ENCODE measurements around the gene ASPHD2. TPM values are rescaled to one million over a fixed set of nuclear protein-coding genes. Genes with fewer than 3 reads are reported as not detected.

The ASPHD2 gene
- total RNA-seq, 4 donors from 2014 or later, result 0.49 to 1.7 (median 0.88) TPM; not detected in 1

- TF ChIP-seq, protein P1, sequence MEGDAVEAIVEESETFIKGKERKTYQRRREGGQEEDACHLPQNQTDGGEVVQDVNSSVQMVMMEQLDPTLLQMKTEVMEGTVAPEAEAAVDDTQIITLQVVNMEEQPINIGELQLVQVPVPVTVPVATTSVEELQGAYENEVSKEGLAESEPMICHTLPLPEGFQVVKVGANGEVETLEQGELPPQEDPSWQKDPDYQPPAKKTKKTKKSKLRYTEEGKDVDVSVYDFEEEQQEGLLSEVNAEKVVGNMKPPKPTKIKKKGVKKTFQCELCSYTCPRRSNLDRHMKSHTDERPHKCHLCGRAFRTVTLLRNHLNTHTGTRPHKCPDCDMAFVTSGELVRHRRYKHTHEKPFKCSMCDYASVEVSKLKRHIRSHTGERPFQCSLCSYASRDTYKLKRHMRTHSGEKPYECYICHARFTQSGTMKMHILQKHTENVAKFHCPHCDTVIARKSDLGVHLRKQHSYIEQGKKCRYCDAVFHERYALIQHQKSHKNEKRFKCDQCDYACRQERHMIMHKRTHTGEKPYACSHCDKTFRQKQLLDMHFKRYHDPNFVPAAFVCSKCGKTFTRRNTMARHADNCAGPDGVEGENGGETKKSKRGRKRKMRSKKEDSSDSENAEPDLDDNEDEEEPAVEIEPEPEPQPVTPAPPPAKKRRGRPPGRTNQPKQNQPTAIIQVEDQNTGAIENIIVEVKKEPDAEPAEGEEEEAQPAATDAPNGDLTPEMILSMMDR (IDR thresholded peaks at IDR 0.05; ENCODE audit: low read depth), result no peak
Observed at GRCh38 chr22:26443901-26444690, 15.0 kb downstream of the ASPHD2 start.

DNA sequence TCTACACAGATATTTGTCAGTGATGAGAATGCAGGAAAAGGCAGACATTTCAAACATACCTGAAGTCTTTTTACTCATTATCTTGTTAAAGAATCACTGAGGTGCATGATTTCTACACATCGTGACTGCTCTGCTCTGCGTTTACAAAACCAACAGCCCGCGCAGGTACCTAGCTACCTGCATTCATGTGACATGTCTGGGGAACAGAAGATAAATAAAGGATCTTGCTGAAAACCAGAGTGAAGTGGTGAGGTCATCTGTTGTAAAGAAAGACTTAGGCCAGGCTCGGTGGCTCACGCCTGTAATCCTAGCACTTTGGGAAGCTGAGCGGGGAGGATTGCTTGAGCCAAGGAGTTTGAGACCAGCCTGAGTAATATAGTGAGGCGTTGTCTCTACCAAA lies 15.7 kb downstream of the ASPHD2 start:
- TF ChIP-seq, protein P1 (IDR thresholded peaks at IDR 0.05; ENCODE audit: low read depth), result no peak

DNA sequence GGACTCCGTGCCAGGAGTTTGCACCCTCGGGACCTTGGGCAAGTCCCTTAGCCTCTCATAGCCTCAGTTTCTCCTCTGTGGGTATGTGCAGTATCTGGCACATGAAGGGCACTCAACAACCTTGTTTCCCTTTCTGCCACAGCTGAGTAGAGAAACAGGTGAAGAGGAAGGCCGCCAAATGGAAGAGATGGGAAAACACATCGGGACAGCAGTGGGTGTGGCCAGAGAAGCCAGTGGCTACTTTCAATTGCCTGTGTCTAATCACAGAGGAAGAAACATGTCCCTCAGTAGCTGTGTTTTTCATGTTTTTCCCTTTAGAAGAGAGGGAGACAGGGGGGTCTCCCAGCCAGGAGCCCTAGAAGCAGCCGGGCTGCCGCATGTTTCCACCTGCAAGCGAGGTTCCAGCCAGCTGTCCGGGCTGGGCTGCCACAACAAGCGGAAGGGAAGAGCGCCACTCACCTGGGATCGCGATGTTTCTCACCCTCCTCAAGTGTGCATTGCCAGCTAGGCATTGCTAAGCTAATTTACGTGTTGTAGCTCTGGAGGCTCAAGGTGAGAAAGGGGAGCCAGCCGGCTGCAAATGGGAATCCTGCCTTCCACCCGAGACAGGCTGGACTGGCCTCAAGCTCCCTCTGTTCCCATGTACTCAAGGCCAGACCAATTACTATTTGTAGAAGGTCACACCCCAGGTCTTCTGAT lies 16.7 kb downstream of the ASPHD2 start:
- TF ChIP-seq, protein P1 (IDR thresholded peaks at IDR 0.05; ENCODE audit: low read depth), result no peak

GRCh38 chr22:26446808-26447515 lies 17.9 kb downstream of the ASPHD2 start:
- TF ChIP-seq, protein P1 (IDR thresholded peaks at IDR 0.05; ENCODE audit: low read depth), result no peak

GRCh38 chr22:26447584-26448329 lies 18.7 kb downstream of the ASPHD2 start:
- TF ChIP-seq, protein P1 (IDR thresholded peaks at IDR 0.05; ENCODE audit: low read depth), result no peak

- TF ChIP-seq, protein P1 (IDR thresholded peaks at IDR 0.05; ENCODE audit: low read depth), result no peak
Observed at GRCh38 chr22:26448334-26448733, 19.3 kb downstream of the ASPHD2 start.
